Right ventricle myocardium superior (tissue), 1 donor: ENCODE results near the gene MT1F. TPM values are rescaled to one million over a fixed set of nuclear protein-coding genes. Genes with fewer than 3 reads are reported as not detected.
A peak's percentile ranks its signal among the peaks of the same experiment; 100 is the strongest.
"Not testable (repeated sequence)": the region's sequence is repeated elsewhere in the genome, so short reads cannot be mapped to it uniquely, and the experiment has no call there.

Experiments
- ATAC-seq: fragments of 200-7000 bp; cut with Tn5 transposase; one replicate; pipeline ENCODE4 v1.9.1; 2020; ENCODE audit warnings: mild to moderate bottlenecking; ENCODE audit not compliant: poor library complexity
- DNase-seq: peaks from one replicate; pipeline ENCODE4 v3.0.0-alpha.2; 2020
- intact Hi-C: fragments of 100-400 bp; cut with DNase I; formaldehyde crosslinking; loops from one replicate; pipeline ENCODE4 v1.11.2; 2022
- total RNA-seq: library from RNA; stranded (reverse); fragmentation: NEBNext Ultra II Directional; extraction: Animal tissue kit (Norgen Biotek cat#: 25700); gene quantifications from one replicate; pipeline ENCODE4 v1.2.1, GENCODE V29; 2021
- donor health status: DM: no; HTN: yes; CAD: no; lungs with severe emphysema.

Gene MT1F
- total RNA-seq, 1 donor from 2014 or later = 2.1 TPM

DNA sequence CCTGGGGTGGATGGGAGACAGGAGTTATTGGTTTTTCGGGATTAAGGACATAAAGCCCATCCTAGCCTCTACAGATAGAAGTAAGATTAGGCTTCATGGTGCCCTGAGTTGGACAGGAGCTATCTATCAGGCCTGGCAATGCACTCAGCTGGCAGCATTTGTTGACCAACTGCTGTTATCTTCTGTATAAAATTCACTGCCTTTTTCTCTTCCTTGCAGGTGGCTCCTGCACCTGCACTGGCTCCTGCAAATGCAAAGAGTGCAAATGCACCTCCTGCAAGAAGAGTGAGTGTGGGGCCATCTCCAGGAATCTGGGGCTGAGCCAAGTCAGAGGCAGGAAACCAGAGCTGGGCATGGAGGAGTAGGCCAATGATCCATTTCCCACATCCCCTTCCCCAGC is 18.7 kb upstream of the MT1F start:
- ATAC-seq (no peak), DNase-seq (no peak)
- intact Hi-C loops = no loop called here

DNA sequence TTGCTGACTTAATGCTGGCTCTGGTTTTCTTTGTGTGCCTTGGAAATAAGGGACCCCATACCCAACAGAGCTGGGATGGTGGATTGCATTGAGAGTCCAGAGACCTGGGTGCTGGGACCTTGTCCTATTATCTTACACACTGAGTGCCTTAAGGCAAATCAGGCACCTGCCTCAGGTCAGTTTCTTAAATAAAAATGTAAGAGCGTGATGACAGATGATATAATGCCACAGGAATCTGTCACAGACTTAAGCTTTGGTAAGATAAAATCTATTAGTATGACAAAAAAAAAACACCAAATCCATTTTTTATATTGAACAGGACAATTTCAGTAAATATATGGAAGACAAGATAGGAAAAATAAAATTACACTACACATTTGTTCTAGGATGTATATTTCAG is 17.7 kb upstream of the MT1F start:
- DNase-seq (no peak), ATAC-seq (no peak)
- intact Hi-C loops = no loop called here

DNA sequence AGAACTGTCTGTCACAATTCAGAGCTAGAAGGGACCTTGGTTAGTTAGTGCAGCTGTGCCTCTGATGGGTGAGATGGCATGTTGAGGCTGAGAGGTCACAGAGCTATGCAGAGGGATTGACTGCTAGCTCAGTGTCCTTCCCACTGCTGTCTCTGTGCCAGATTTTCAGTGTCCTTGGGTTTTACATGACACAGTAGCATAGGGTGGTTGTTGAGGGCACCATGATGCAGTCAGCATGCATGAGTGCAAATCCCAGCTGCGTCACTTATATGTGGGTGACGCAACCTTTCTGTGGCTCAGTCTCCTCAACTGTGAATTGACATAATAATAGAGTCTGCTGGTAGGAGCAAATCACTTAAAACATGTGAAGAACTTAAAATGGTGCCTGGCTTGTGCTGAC is 16.6 kb upstream of the MT1F start:
- intact Hi-C loops = no loop called here
- no peak for DNase-seq
- no peak for ATAC-seq

DNA sequence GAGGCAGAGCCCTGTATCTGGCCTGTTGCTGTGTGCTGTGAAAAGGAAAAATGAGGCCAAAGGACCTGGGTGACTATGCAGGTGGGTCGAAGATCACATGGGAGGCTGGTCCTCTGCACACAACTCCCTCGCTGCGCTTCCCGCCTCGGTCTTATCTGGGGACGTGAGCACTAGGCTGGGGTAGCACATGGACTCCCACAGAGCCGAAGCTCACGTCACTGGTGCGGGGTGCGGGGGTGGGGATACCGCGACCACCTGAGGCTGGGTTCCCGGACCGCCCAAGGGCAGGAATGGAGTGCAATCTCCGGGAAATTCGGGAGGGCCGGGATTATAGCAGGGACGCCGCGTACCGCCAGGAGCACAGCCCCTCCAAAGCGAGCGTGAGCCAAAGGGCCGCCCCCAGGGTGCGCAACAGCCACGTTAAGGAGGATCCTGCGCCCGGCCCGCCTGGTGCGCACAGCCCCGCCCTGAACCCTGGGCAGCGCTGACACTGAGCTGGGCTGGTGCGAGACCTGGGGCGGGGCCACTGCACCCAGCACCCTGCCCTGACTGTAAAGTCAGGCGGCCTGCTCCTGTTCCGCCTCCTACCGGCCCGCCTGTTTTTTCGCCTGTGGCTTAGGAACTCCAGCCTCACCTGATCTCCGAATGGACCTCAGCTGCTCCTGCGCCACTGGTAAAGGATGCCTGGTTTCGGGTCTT is 14.5 kb upstream of the MT1F start:
- peak; percentile 88 for ATAC-seq
- intact Hi-C loops = no loop called here

DNA sequence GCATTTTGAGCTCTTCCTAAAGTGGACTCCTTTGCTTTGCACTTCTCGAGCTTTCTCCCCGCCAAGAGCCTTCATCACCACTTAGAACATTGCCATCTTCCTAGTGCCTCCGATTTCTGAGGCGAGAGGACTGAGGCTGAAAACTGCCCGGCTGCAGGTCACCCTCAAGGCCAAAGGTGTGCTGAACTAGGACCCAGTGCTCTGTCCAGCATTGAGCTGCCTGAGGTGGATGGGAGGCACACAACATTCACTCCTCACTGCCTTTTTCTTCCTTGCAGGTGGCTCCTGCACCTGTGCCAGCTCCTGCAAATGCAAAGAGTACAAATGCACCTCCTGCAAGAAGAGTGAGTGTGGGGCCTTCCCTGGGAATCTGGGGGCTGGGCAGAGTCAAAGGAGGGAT is 13.9 kb upstream of the MT1F start:
- DNase-seq (no peak), ATAC-seq (no peak)
- intact Hi-C loops = no loop called here

More for the DNA sequence above, 14.5 kb upstream of the MT1F start:
- DNase-seq = peak; percentile 85

DNA sequence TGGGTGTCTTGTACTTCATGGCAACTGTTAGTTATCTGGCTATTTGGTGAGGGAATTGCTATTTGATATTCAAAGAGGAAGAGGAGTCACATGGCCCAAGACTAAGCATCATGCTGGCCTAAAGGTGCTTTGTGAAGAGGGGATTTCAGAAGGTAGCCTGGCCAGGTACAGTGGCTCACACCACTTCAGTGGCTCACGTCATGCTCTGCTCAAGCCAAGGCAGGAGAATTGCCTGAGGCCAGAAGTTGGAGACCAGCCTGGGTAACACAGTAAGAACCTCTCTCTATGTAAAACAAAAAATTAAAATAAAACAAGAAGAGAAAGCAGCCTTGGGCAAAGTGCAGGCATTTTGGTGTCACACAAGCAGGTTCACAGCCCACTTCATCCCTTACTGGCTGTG is 12.4 kb upstream of the MT1F start:
- ATAC-seq (no peak), DNase-seq (no peak)
- intact Hi-C loops = no loop called here

DNA sequence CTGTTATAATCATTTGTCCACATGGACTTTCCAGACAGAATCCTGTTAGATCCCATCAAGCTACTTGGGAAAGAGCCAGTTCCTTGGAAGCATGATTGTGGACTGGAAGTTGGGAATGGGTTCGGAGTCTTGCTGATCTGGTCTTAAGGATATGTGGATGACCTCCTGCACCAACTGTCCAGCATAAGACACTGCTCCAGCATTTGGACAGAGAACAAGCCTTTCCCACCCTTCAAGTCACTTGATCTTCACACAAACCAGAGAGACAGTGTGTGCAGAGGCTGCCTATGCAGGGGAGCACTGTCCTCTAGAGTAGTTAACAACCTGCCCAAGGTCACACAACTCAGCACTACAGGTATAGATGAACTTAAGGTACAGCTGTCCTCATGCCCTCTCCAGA is 11.9 kb upstream of the MT1F start:
- no peak for ATAC-seq
- DNase-seq = no peak
- intact Hi-C loops = no loop called here

DNA sequence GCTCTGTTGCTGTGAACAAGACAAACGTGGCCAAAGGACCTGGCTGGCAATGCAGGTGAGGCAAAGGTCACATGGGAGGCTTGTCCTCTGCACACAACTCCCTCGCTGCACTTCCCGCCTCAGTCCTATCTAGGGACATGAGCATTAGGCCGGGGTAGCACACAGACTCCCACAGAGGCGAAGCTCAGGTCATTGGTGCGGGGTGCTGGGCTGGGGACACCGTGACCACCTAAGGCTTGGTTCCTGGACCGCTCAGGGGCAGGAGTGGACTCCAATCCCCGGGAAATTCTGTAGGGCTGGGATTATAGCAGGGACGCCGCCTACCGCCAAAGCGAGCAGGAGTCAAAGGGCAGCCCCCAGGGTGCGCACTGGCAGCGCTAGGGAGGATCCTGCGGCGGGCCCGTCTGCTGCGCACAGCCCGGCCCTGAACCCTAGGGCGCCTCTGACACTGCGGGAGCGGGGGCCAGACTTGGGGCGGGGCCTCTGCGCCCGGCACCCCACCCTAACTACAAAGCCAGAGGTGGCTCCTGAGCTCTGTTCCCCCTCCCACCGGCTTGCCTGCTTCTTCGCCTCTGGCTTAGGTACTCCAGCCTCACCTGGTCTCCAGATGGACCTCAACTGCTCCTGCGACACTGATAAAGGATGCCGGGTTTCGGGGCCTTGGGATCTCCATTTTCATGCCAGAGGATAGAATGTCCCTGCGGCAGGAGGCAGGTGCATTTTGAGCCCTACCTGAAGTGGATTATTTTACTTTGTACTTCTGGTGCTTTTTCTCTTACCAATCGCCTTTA is 9.9 kb upstream of the MT1F start:
- ATAC-seq = no peak
- DNase-seq = no peak
- intact Hi-C loops = no loop called here

DNA sequence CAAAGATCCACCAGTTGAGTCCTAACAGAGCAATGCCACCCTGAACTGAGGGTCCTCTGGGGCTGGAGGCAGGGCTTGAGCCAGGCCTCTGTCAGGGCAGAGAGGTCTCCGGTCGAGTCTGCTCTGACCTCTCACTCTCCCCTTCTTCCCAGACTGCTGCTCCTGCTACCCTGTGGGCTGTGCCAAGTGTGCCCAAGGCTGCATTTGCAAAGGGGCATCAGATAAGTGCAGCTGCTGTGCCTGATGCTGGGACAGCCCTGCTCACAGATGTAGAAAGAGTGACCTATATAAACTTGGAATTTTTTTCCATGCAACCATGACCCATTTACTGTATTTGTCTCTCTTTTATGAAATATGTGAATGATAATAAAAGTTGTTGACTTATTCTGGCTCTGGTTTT is 8.5 kb upstream of the MT1F start:
- DNase-seq (no peak), ATAC-seq (no peak)
- intact Hi-C loops = no loop called here

DNA sequence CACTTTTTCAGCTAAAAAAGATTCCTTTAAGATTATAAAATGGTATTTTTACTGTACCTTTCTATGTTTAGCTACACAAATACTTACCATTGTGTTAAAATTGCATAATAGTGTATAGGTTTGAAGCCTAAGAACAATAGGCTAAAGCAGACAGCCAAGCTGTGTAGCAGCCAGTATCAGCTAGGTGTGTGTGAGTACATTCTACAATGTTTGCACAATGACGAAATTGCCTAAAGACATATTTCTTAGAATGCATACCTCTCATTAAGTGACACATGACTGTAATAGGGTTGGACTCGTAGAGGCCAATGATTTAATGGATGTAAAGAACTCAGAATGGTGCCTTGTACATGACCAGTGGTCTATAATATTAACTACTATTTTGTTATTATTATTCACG is 7.9 kb upstream of the MT1F start:
- ATAC-seq (no peak), DNase-seq (no peak)
- intact Hi-C loops = no loop called here

DNA sequence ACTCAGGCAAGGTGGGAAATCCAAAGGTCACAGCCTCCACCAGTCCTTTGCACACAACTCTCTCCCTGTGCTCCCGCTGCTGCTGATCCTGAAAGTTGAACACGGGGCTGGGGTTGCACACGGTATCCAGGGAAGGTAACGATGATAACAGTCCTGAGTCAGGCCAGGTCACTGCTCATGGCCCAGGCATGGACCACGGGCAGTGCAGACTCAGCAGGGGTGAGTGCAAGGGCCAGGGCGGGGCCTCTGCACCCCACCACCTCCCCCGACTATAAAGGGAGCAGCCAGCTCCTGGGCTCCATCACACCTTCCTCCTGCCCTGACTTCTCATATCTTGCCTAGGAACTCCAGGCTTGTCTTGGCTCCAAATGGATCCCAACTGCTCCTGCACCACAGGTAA is 6.2 kb upstream of the MT1F start, which contains the start of gene MT1B:
TSS of gene MT1B (plus strand) at position 301 of the 400 bp plus-strand sequence. CDS start at position 369, 68 bp downstream.
- no peak for DNase-seq
- no peak for ATAC-seq
- intact Hi-C loops = no loop called here

DNA sequence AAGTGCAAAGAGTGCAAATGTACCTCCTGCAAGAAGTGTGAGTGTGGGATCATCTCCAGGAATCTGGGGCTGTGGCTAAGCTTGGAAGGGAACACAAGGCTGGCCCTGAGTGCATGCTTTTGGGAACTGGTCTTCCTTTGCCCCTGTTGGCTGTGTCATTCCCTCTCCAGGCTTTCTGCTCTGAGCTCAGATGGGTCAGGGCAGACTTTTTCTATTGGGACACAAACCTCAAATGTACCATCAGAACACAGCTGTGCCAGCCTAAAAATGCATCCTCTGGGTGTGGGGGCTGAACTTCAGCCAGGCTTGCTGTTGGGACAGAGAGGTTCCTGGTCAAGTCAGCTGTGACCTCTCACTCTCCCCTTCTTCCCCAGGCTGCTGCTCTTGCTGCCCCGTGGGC is 5.2 kb upstream of the MT1F start:
- DNase-seq = no peak
- intact Hi-C loops = no loop called here
- ATAC-seq = no peak

DNA sequence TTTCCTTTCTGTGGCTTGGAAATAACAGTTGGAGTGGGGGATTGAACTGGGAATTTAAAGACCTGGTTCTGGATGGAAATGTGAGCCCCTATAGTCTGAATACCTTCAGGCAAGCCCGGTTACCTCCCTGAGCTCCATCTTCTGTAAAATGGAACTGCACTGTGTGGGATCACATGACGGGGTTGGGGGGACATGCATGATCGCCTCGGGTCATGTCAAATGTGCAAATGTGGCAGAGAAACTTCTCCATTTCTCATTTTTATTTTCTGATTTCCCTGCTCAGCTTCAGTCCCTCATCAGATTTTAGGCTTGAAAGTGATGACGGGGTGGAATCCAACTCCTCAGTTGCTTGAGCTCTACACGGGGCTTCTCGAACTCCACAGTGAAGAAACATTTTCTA is 4.5 kb upstream of the MT1F start:
- DNase-seq (no peak), ATAC-seq (no peak)
- intact Hi-C loops = no loop called here

DNA sequence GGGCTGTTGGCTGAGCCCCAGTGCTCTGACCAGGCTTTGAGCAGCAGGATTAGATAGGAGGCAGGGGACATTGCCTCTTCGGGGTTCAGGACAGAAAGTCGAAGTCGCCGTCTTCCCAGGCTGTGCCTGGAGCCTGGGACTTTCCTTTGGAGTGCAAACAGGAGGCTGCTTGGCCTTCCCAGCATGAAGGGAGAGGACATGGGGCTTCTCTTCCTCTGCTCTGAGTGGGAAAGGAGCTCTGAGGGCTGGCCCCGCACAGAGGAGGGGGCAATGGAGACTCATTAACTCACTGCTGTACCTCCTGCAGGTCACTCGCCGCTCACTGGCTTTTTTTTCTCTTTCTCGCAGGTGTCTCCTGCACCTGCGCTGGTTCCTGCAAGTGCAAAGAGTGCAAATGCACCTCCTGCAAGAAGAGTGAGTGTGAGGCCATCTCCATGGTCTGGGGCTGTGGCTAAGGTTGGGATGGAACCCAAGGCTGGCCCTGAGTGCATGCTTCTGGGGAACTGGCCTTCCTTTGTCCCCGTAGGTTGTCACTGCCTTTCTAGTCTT is 642 bp downstream of the MT1F start:
- intact Hi-C loops = no loop called here
- ATAC-seq (no peak), DNase-seq (peak; percentile 80)

DNA sequence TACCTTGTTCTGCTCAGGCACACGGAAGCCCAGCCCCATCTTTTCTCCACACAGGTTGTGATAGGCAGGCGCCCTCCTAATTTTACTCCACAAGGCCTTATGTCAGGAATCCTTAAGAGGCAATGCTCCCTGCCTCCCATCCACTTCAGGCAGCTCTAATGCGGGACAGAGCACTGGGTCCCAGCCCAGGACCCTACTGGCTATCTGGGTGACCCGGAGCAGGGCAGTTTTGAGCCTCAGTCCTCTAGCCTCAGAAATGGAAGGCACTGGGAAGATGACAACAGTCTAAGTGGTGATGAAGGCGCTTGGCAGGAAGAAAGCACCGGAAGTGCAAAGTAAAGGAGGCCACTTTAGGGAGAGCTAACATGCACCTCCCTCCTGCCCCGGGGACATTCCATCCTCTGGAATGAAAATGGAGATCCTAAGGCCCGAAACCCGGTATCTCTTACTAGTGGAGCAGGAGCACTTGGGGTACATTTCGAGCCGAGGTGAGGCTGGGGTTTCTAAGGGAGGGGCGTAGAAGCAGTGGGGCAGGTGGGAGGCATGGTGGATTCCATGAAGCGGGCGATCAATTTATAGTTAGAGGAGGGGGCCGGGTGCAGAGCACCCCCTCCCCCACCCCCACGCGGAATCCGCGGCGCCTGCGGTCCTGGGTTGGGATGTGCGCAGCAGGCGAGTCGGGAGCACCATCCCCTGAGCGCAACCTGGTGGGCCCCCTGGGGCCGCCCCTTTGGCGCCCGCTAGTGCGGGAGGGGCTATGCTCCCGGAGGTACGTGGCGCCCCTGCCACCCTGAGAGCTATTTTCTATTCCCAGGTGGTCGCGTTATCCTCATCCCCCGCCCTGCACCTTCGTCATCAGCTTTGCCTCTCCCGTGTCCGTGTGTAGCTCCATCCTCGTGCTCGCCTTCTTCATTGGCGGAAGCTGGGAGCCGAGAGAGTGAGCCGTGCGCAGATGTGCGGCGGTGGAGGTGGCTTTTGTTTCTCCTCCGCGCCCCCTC is 4.9 kb downstream of the MT1F start:
- DNase-seq (no peak), ATAC-seq (no peak)
- intact Hi-C loops = no loop called here

DNA sequence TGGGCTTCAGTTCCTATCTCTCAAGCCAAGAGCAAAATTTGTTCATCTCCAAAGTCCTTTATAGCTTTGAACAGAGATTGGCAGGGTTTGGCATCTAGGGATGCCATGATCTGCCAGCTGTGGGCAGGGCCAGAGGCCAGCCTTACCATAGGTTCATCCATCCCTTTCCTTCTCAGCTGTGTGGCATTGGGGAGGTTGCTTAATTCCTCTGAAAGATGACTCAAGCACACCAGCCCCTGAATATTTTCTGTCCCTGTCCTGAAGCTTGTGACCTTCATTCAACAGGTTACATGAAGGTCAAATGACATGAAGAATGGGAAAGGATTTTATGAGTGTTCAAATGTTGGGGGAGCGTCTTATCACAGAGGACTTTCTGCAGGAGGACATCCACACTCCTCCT is 6.7 kb downstream of the MT1F start:
- DNase-seq = no peak
- ATAC-seq = no peak
- intact Hi-C loops = no loop called here

DNA sequence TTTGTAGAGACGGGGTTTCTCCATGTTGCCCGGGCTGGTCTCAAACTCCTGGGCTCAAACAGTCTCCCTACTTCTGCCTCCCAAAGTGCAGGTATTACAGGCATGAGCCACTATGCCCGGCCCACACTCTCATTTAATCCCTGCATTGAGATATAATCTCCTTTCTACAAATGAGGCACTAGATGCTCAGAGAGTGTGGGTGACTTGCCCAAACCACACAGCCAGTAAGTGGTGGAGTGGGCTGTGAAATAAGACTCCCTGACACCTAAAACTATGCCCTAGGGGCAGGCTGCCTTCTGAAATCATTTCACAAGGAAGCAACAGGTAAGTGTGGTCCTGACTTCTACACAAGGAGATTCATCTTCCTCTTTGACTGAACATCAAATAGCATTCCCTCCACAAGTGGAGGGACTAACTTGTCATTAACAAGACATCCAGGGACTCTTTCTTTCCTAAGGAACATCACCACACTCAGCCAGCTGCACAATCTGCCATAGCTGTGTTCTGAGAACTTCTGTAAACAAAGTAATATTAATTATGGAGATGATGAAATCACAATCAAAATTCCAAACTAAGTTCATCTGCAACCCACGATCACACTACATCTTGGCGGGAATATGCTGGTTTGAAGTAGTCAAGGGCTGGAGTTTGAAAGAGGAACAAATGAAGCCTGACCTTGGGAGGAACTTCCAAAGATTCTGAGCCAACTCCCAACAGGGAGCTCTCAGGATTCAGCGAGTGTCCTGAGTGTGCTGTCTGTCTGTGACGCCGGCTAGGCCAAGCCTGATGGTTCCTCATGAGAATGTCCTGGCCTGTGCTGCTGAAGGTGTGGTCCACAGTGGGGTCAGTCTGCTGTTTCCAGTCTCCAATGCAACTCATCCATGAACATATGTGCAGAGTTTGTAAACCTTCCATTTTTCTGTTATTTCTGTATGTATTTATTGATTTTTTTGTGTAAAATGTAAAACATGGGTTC is 7.8 kb downstream of the MT1F start:
- intact Hi-C loops, ATAC-seq, DNase-seq: not testable (repeated sequence)
